ENCODE measurements around the gene PNPLA7. TPM values are rescaled to one million over a fixed set of nuclear protein-coding genes. Genes with fewer than 3 reads are reported as not detected.

PNPLA7 gene
- total and polyA plus RNA-seq, 2 of the 13 experiments (the other 11 are each of a cell fraction or from before 2014, with no cell fraction given) = 0.42 to 1.5 TPM

- TF ChIP-seq ZSCAN22 (CRISPR knock-in tag; IDR thresholded peaks at IDR 0.05) (no peak; the same call in 1 of the 2 replicates), MAX (IDR thresholded peaks at IDR 0.05) (no peak), STAT6 (CRISPR knock-in tag; IDR thresholded peaks at IDR 0.05; ENCODE audit: borderline replicate concordance) (peak; percentile 67; the same call in 1 of the 2 replicates), KLF13 (CRISPR knock-in tag; IDR thresholded peaks at IDR 0.05) (no peak), GPBP1L1 (CRISPR knock-in tag; IDR thresholded peaks at IDR 0.05) (no peak), DRAP1 (CRISPR knock-in tag; IDR thresholded peaks at IDR 0.05) (peak; percentile 60; the same call in 1 of the 2 replicates), STAT5B (CRISPR knock-in tag; IDR thresholded peaks at IDR 0.05) (no peak), ATF7-NPFF (CRISPR knock-in tag; IDR thresholded peaks at IDR 0.05; ENCODE audit: low read depth) (peak; percentile 61; the same call in 1 of the 2 replicates), HMGXB3 (CRISPR knock-in tag; IDR thresholded peaks at IDR 0.05; ENCODE audit: borderline replicate concordance) (no peak; the same call in 1 of the 2 replicates), FLYWCH1 (CRISPR knock-in tag; IDR thresholded peaks at IDR 0.05) (no peak), E2F1 (CRISPR knock-in tag; IDR thresholded peaks at IDR 0.05) (no peak), CAMTA2 (CRISPR knock-in tag; IDR thresholded peaks at IDR 0.05; ENCODE audit: borderline replicate concordance) (peak; percentile 75; the same call in 1 of the 2 replicates), HOXA9 (CRISPR knock-in tag; IDR thresholded peaks at IDR 0.05; ENCODE audit: borderline replicate concordance) (no peak), IKZF5 (CRISPR knock-in tag; IDR thresholded peaks at IDR 0.05) (0 out of 2 replicates have a peak, but pooled peaks have one; percentile 56), ZBTB42 (CRISPR knock-in tag; IDR thresholded peaks at IDR 0.05) (no peak)
Measured at GRCh38 chr9:137462986-137463930, 86.9 kb downstream of the PNPLA7 start (continued).

Data from HepG2 (cell line).